Putamen (tissue), 1 donor: ENCODE data around the gene MTREX.
A peak's percentile ranks its signal among the peaks of the same experiment; 100 is the strongest.
"Not testable (repeated sequence)": the region's sequence is repeated elsewhere in the genome, so short reads cannot be mapped to it uniquely, and the experiment has no call there.

Experiments used
- DNase-seq: peaks from one replicate; pipeline ENCODE4 v3.0.0-alpha.2; 2016; ENCODE audit warnings: low spot score

Gene MTREX

DNA sequence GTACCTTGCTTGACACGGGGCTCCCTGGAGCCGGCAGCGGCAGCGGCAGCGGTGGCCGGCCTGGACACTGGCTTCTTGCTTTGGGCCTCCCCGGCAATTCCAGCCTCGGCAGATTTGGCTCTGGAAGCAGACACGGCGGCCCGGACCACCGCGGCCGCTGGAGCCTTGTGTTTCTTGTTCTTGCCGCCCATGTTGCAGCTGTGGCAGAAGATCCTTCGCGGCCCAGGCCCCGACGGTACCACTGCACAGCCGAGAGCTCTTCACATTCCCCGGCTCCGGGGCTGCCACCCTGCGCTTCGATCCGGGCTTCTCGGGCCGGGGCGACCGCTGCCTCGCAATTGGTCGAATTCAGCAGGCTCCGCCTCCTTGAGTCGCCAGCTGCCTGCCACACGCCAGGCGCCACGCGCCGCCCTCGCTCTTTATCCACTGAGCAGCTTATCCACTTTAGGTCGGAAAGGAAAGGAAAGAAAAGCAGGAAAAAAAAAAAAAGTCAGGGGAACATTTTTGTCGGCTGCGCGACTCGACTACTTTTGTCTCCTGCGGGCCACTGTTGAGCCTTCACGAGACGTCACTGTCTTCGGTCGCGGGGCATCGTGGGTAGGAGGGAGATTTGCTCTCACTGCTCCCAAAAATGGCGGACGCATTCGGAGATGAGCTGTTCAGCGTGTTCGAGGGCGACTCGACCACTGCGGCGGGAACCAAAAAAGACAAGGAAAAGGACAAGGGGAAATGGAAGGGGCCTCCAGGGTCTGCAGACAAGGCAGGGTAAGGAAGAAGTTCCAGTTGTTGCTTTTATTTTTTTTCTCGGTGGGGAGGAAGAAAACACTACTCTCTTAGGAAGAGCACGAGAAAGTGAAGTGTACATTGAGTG, at the start of gene MTREX, which contains the start of gene DHX29:
Gene MTREX (plus strand): TSS at position 607 of the 871 bp plus-strand sequence. CDS start 25 bp downstream, at position 632.
Gene DHX29 (minus strand): TSS at position 312 of the 871 bp plus-strand sequence. CDS start 121 bp downstream, at position 191.
- peak; percentile 91 for DNase-seq

GRCh38 chr5:55258339-55258738, 49.5 kb upstream of the MTREX start:
- DNase-seq: no peak

DNA sequence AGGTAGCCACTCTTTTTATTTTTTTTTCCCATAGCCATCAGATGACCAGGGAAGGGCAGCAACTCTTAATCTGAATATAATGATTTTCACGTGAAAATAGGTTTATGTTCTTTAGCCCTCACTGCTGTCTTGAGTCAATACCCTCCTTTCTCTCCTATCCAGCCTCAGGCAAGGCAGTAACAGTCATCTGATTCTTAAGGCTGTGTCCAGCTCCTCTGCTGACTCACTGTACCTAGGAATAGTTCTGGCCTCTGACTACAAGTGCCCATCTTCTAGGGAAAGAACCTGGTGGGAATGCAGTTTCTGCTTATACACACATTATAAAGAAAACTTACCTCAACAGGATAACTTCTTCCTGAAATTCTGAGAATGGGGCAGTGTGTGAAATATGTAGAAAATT, 31.0 kb upstream of the MTREX start:
- DNase-seq: no peak

DNA sequence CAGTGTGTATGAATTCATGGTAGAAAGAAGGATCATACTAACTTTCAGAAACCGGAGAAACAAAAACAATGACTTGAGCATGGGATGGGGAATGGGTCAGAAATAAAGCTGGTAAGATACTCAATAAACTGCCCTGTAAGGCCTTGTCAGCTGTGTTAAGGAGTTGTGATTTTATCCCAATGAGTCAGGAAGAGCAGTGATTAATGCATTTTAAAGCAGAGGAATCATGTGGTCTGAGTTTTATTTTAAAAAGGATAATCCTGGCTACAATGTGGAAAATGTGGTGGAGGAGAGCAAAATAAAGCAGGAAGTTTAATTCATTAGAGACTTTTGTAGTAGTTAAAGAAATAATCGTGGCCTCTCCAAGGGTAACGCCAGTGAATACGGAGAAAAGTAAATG, 29.0 kb upstream of the MTREX start:
- no peak for DNase-seq

DNA sequence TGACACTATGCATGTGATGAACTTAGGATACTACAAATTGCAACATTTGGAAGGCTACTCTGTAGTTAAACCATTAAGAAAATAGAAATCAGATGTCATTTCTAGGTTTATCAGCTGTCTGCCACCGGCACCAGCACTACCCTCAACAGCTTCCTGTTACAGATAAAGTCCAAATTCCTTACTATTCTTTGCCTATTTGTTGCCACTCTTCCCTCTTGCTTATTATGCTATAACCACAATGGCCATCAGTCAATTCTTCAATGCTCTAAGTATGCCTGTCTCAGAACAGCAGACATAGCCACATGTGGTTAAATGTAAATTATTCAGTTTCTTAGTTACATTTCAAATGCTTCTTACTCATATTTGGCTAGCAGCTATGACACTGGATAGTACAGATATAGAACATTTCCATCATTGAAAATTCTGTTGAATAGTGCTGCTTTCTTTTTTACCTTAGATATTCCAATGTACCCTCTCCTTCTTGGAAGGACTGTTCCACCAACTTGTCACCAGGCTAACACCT, 21.3 kb upstream of the MTREX start:
- DNase-seq: no peak

GRCh38 chr5:55289808-55290207, 18.0 kb upstream of the MTREX start:
- DNase-seq: no peak

DNA sequence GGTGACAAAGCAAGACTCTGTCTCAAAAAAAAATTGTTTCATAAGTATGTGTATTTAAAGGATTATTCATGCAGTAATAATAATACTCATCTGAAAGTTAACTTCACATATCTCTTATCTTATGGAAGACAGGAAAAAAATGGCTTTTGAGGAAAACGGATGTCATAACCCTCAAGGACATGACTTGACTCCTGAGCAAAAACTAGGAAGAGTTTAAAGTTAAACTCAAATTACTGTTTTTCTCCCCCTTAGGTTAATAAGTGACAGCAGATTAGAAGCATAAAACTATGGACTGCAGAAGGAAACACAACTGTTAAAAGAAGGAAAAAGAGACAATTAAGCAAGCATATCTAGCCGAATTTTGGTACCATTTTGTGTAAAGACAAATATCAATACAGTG, 16.8 kb upstream of the MTREX start:
- DNase-seq: no peak

DNA sequence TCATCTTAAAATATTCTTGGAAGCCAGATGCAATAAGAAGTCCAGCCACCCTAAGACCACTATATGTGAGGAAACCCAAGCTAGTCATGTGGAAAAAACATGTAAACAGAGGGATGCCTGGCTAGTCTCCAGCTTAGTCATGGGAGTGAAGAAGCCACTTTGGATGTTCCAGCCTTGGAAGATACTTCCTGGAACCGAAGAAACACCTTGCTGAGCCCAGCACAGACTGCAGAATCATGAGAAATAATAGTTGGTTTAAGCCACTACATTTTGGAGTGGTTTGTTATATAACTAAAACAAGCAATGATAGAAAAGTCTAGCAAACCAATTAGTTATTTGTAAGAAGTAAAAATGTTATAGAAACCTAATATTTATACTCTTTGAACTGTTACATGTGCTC, 12.9 kb upstream of the MTREX start:
- DNase-seq: no peak

GRCh38 chr5:55300890-55301289, 6.9 kb upstream of the MTREX start:
- no peak for DNase-seq

- no peak for DNase-seq
Measured at GRCh38 chr5:55303238-55303690, 4.5 kb upstream of the MTREX start.

DNA sequence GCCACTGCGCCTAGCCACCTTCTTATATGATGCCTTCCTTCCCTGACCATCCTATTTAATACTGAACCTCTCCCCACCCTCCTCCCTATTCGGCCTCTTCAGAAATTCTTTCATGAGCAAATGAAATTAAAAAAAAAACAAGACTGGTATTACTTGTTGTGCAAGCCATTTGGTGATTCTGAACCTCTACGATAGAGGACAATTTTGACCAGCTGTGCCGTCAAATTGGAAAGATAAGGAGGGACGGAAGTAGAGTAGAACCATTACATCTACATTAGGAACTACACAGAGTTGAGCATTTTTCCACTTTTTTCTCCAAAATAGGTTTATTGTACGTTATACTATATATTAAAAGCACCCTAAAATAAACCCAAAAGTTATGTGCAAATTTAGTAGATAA, 3.2 kb upstream of the MTREX start:
- no peak for DNase-seq

GRCh38 chr5:55305345-55305744, 2.4 kb upstream of the MTREX start:
- no peak for DNase-seq

GRCh38 chr5:55306641-55307382, 977 bp upstream of the MTREX start:
- DNase-seq: no peak

- DNase-seq: no peak
Measured at GRCh38 chr5:55308254-55308836, 556 bp downstream of the MTREX start.

DNA sequence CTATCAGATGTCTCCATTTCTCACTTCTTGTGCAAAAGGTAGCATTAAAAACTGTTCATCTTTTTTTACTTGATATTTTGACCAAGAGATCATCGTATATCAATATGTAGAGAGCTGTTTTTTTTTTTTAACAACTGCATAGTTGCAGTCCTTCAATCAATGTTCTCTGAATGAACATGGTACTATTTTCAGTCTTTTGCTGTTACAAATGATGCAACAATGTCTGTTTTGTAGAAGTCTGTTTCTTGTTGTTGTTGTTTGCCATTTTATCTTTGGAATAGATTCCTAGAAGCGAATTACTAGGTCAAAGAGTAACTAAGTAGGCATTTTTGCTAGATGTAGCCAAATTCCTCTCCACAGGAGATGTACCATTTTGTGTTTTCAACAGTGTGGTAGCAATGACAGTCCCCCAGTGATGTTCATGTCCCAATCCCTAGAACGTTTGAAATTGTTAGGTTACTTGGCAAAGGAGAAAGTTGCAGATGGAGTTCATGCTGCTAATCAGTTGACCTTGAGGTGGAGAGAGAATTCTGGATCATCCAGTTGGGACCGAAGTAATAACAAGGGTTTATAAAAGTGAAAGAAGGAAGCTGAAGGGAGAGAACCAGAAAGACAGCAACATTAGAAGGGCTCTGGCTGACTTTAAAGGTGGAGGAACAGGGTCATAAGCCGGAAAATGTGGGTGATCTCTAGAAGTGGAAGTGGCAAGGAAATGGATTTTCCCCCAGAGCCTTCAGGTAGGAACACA, 6.3 kb downstream of the MTREX start:
- DNase-seq: no peak

DNA sequence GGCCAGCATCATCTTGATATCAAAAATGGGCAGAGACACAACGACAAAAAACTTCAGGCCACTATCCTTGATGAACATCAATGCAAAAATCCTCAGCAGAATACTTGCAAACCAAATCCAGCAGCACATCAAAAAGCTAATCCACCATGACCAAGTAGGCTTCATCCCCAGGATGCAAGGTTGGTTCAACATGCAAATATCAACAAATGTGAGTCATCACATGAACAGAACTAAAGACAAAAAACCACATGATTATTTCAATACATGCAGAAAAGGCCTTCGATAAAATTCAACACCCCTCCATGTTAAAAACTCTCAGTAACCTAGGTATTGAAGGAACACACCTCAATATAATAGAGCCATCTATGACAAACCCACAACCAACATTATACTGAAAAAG, 8.5 kb downstream of the MTREX start:
- DNase-seq: no peak

- DNase-seq: no peak
Measured at GRCh38 chr5:55316837-55317236, 9.0 kb downstream of the MTREX start.

- not testable (repeated sequence) for DNase-seq
Measured at GRCh38 chr5:55318237-55318636, 10.4 kb downstream of the MTREX start.

GRCh38 chr5:55319491-55319890, 11.7 kb downstream of the MTREX start:
- no peak for DNase-seq

- DNase-seq: no peak
Measured at GRCh38 chr5:55320571-55320970, 12.8 kb downstream of the MTREX start.

- no peak for DNase-seq
Measured at GRCh38 chr5:55324006-55324405, 16.2 kb downstream of the MTREX start.
